SK-N-MC (cell line): Measurements from ENCODE around the gene C13orf46.

Experiments
- EZH2 ChIP-seq: fragments of 200-600 bp; sonication (generic); IDR thresholded peaks from one replicate; pipeline ENCODE4 v1.6.1; 2017; ENCODE audit warnings: antibody characterized with exemption
- POLR2AphosphoS5 ChIP-seq: IDR thresholded peaks from 2 replicates; pipeline ENCODE4 v1.6.1; 2012; ENCODE audit warnings: mild to moderate bottlenecking, low read depth, low read length, borderline replicate concordance

DNA sequence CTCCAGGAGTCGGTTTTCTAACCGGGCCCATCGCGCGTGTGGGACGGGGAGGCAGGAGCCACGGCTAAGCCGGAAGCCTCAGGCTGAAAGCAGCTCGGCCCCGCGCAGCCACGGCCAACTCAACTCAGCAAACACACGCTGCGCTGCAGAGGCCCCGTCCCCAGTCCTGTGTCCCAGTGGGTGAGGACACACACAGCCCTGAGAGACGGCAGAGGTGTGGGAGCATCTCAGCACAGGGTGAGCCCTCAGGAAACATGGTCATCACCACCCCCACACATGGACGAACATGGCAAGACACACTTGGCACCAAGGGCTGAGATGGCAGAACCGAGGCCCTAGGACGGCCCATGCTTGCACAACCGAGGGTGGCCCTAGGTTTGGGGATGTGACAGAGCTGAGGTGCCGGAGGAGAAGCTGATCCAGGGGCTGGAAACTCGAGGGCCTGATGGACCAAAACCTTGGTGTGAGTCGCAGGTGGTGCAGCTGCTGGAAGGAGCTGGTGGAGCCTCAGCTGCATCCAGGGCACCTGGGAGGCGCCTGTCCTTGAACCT, 29.0 kb upstream of the C13orf46 start:
- TF ChIP-seq POLR2AphosphoS5 (no peak), EZH2 (no peak)
